ENCODE results near the gene VWF. TPM values are rescaled to one million over a fixed set of nuclear protein-coding genes. Genes with fewer than 3 reads are reported as not detected.

VWF gene
- total and polyA plus RNA-seq, 2 of the 4 experiments (the other 2 are of a cell fraction): under 0.01 to 0.09 TPM

DNA sequence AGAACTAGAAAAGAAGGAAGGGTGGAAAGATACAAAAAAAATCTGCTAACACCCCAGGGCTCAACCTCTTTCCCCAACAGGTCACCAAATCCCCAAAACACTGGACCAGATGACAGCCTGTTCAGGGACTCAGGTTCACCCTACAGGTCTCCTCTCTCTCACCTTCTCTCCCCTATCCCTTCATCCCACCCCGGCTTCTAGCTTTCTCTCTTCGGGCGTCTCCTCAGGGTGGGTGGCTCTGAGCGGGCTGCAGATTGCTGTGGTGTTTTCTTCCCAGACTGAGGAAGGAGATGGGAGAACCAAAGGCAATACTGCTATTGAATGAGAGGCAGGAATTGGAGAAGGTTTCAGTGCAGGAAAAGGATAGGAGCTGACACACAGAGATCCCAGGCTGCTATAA is 218.7 kb downstream of the VWF start:
- no peak overlapping the region for H4K91ac ChIP-seq (ENCODE audit: insufficient read depth, low read depth, low read length)
- H3K56ac ChIP-seq (ENCODE audit: extremely low read depth, insufficient read depth, low read length): no peak overlapping the region
- ATAC-seq (ENCODE audit: low read depth) (no peak), DNase-seq (no peak)
- no peaks in the 10 kb centered on the region for H3K36me3 ChIP-seq (ENCODE audit: control insufficient read depth, insufficient read depth, low read length)
- no TSS peak for BruUV-seq (replicated peaks)
- H3K4me2 ChIP-seq (ENCODE audit: low read depth, low read length): no peak overlapping the region
- H2BK120ac ChIP-seq (ENCODE audit: low read depth, low read length): no peak overlapping the region
- H3K4ac ChIP-seq (ENCODE audit: low read depth, low read length): no peak overlapping the region
- no peak overlapping the region for H2AK9ac ChIP-seq (replicated peaks; ENCODE audit: low read depth, low read length, poor library complexity)
- H2AK5ac ChIP-seq (ENCODE audit: low read depth, low read length): no peak overlapping the region
- no peak overlapping the region for H3K4me3 ChIP-seq (ENCODE audit: insufficient read depth, low read depth, low read length)
- no CpG with 5 or more reads among the region's 4 CpGs for WGBS, 2 experiments (ENCODE audit: extremely low coverage in 2 of 2, insufficient read length in 1 of 2)
- no peak overlapping the region for H3K14ac ChIP-seq (replicated peaks; ENCODE audit: low read depth, low read length)
- H2AFZ ChIP-seq (replicated peaks; ENCODE audit: low read length, poor library complexity): no peak overlapping the region
- ChIA-PET POLR2A (ENCODE audit: unreplicated experiment) (no interaction called here), CTCF (no interaction called here)
- H2BK15ac ChIP-seq (ENCODE audit: low read depth, low read length): no peak overlapping the region
- in situ Hi-C loops (cut with MboI; ENCODE audit: low sequenced_read_pairs): no loop called here
- no peaks in the 10 kb centered on the region for H3K4me1 ChIP-seq (ENCODE audit: control insufficient read depth, insufficient read depth, low read length)
- H2BK20ac ChIP-seq (ENCODE audit: low read depth, low read length): no peak overlapping the region
- no peak overlapping the region for H4K8ac ChIP-seq (ENCODE audit: low read depth in 2 of 2, low read length in 2 of 2)
- peaks cover 18% of the 10 kb centered on the region for H3K27me3 ChIP-seq (ENCODE audit: control insufficient read depth, insufficient read depth, low read length)
- intact Hi-C loops (cut with micrococcal nuclease): no loop called here
- dilution Hi-C loops (cut with HindIII; ENCODE audit: low sequenced_read_pairs, unreplicated experiment): no loop called here
- H3K9ac ChIP-seq (ENCODE audit: low read depth, low read length): no peak overlapping the region
- no peaks in the 10 kb centered on the region for H3K79me1 ChIP-seq (ENCODE audit: low read depth in 1 of 2, low read length in 2 of 2)
- TF ChIP-seq RCOR1 (IDR thresholded peaks at IDR 0.05; ENCODE audit: insufficient replicate concordance, low read length) (no peak), RAD21 (IDR thresholded peaks at IDR 0.05; ENCODE audit: low read length) (no peak), MXI1 (IDR thresholded peaks at IDR 0.05; ENCODE audit: borderline replicate concordance, low read depth, low read length) (no peak)
- no peaks in the 10 kb centered on the region for H3K9me1 ChIP-seq (ENCODE audit: insufficient read depth, low read length)
- no peak overlapping the region for H3K18ac ChIP-seq (ENCODE audit: low read depth, low read length)
- H3K9me3 ChIP-seq (ENCODE audit: control insufficient read depth, insufficient read depth, low read length): no peaks in the 10 kb centered on the region
- H4K20me1 ChIP-seq (ENCODE audit: insufficient read depth, low read length): no peaks in the 10 kb centered on the region
- no peak overlapping the region for H4K5ac ChIP-seq (ENCODE audit: low read depth, low read length)
- no peak overlapping the region for H3K27ac ChIP-seq (ENCODE audit: insufficient read depth, low read length)
- H3K23ac ChIP-seq (ENCODE audit: low read depth, low read length): no peak overlapping the region
- H2BK5ac ChIP-seq (ENCODE audit: low read depth, low read length, poor library complexity, severe bottlenecking): no peak overlapping the region

Measured in IMR-90 (cell line).